Activated naive CD8-positive, alpha-beta T cell treated with anti-CD3 and anti-CD28 coated beads for 36 hours (primary cell): Measurements from ENCODE around the gene A4GALT. TPM values are rescaled to one million over a fixed set of nuclear protein-coding genes. Genes with fewer than 3 reads are reported as not detected.

Experiments used
- DNase-seq: peaks from one replicate; pipeline ENCODE4 v3.0.0; 2021
- H3K27ac Mint-ChIP-seq: one replicate; pipeline ENCODE4 v1.8.0; 2022; ENCODE audit warnings: mild to moderate bottlenecking, moderate library complexity, mixed read lengths
- H3K27me3 Mint-ChIP-seq: one replicate; pipeline ENCODE4 v1.8.0; 2022; ENCODE audit warnings: mild to moderate bottlenecking, mixed read lengths
- H3K36me3 Mint-ChIP-seq: one replicate; pipeline ENCODE4 v1.8.0; 2021; ENCODE audit warnings: mild to moderate bottlenecking, mixed read lengths
- H3K4me1 Mint-ChIP-seq: one replicate; pipeline ENCODE4 v1.8.0; 2021; ENCODE audit warnings: mixed read lengths
- H3K4me3 Mint-ChIP-seq: one replicate; pipeline ENCODE4 v1.8.0; 2022; ENCODE audit warnings: mild to moderate bottlenecking, moderate library complexity, mixed read lengths
- H3K9me3 Mint-ChIP-seq: one replicate; pipeline ENCODE4 v1.8.0; 2022; ENCODE audit warnings: mixed read lengths
- total RNA-seq, 2 experiments: library from RNA; stranded (reverse); gene quantifications; one replicate each; pipeline ENCODE4 v1.2.3, GENCODE V29; 2021

The A4GALT gene
- total RNA-seq, 2 experiments from 2014 or later: 0.08 TPM; not detected in 1

- Mint-ChIP-seq H3K27ac (no peak overlapping the region), H3K4me1 (peaks cover 28% of the 10 kb centered on the region), H3K36me3 (peaks cover 2% of the 10 kb centered on the region), H3K4me3 (no peak overlapping the region), H3K9me3 (no peaks in the 10 kb centered on the region), H3K27me3 (no peaks in the 10 kb centered on the region)
- no peak for DNase-seq
Observed at GRCh38 chr22:42644422-42645340, 76.0 kb downstream of the A4GALT start.

- H3K36me3 Mint-ChIP-seq: peaks cover 2% of the 10 kb centered on the region
- DNase-seq: no peak
- H3K4me1 Mint-ChIP-seq: peaks cover 28% of the 10 kb centered on the region
- no peaks in the 10 kb centered on the region for H3K9me3 Mint-ChIP-seq
- H3K27me3 Mint-ChIP-seq: no peaks in the 10 kb centered on the region
- no peak overlapping the region for H3K4me3 Mint-ChIP-seq
- H3K27ac Mint-ChIP-seq: no peak overlapping the region
Observed at GRCh38 chr22:42643634-42644421, 76.8 kb downstream of the A4GALT start.

- no peaks in the 10 kb centered on the region for H3K9me3 Mint-ChIP-seq
- H3K27ac Mint-ChIP-seq: no peak overlapping the region
- H3K4me3 Mint-ChIP-seq: no peak overlapping the region
- H3K27me3 Mint-ChIP-seq: no peaks in the 10 kb centered on the region
- no peak for DNase-seq
- H3K36me3 Mint-ChIP-seq: peaks cover 2% of the 10 kb centered on the region
- peaks cover 28% of the 10 kb centered on the region for H3K4me1 Mint-ChIP-seq
Observed at GRCh38 chr22:42642806-42643633, 77.7 kb downstream of the A4GALT start.

Other genes starting within 250 kb of the A4GALT start
- gene RRP7A, start 201.1 kb downstream of the A4GALT start, total RNA-seq: 100 to 1,000 TPM; 184 to 193 TPM
- gene SERHL2, start 166.9 kb downstream of the A4GALT start, total RNA-seq: 1 to 10 TPM; 2.1 to 2.3 TPM
- gene POLDIP3, start 106.0 kb downstream of the A4GALT start, total RNA-seq: 10 to 100 TPM; 71.7 to 72.0 TPM
- gene ATP5MGL, start 80.3 kb downstream of the A4GALT start, total RNA-seq: under 1 TPM; 0.37 to 0.56 TPM
- 10 to 100 TPM; 62.7 to 64.3 TPM for gene CYB5R3, start 71.5 kb downstream of the A4GALT start, total RNA-seq
- gene ARFGAP3, start 136.4 kb upstream of the A4GALT start, total RNA-seq: 10 to 100 TPM; 27.2 to 29.1 TPM